T-cell (primary cell): ENCODE data around the gene CEP41. TPM values are rescaled to one million over a fixed set of nuclear protein-coding genes. Genes with fewer than 3 reads are reported as not detected.

Experiments
- ATAC-seq, 4 experiments: fragments of 200-7000 bp in 3 of 4; fragments of 150-1000 bp in 1 of 4; cut with Tn5 transposase; replicated peaks in 1 of 4; 1 replicate in 3 of 4; 2 replicates in 1 of 4; pipeline ENCODE4 v1.10.0; 2021; ENCODE audit warnings: moderate library complexity in 3 of 4, mild to moderate bottlenecking in 2 of 4, moderate number of reproducible peaks in 1 of 4
- CTCF ChIA-PET, 2 donors: fragments of 300-600 bp; sonication (Branson Sonifier 250); formaldehyde crosslinking; loops; one replicate each; lab custom pipeline; 2022; ENCODE audit warnings: antibody characterized with exemption in 2 of 2; lab: Charles Lee
- POLR2A ChIA-PET, 2 donors: fragments of 300-600 bp; sonication (Branson Sonifier 250); formaldehyde crosslinking; loops; one replicate each; lab custom pipeline; 2022; ENCODE audit warnings: antibody characterized with exemption in 2 of 2; lab: Charles Lee
- DNase-seq, 35 experiments: peaks; one replicate each; pipeline versions ENCODE4 v3.0.0 to v3.0.0-alpha.2; 2013 to 2023
- H3K27ac ChIP-seq: one replicate; pipeline ENCODE4 v1.5.1; 2013; ENCODE audit warnings: low read length
- H3K27me3 ChIP-seq, 2 experiments: replicated peaks in 1 of 2; 1 replicate in 1 of 2; 2 replicates in 1 of 2; pipeline versions ENCODE4 v1.6.1 to v1.7.0; 2013; ENCODE audit warnings: low read length in 1 of 2, mixed read lengths in 1 of 2; ENCODE audit not compliant: control insufficient read depth in 2 of 2, insufficient read depth in 2 of 2; ENCODE audit errors: extremely low read depth in 1 of 2
- H3K36me3 ChIP-seq, 2 donors: 1 replicate in 1 of 2; 2 replicates in 1 of 2; pipeline versions ENCODE4 v1.6.1 to v1.7.0; 2013; ENCODE audit warnings: low read length in 1 of 2; ENCODE audit not compliant: control insufficient read depth in 2 of 2, insufficient read depth in 1 of 2; ENCODE audit errors: extremely low read depth in 1 of 2
- H3K4me1 ChIP-seq, 2 experiments: 1 replicate in 1 of 2; 2 replicates in 1 of 2; pipeline versions ENCODE4 v1.6.1 to v1.7.0; 2013; ENCODE audit warnings: low read length in 2 of 2, mixed read lengths in 1 of 2; ENCODE audit not compliant: insufficient read depth in 2 of 2, control insufficient read depth in 1 of 2; ENCODE audit errors: extremely low read depth in 1 of 2
- H3K4me3 ChIP-seq, 2 donors: 1 replicate in 1 of 2; 2 replicates in 1 of 2; pipeline versions ENCODE4 v1.5.1 to v1.7.0; 2013; ENCODE audit warnings: mild to moderate bottlenecking in 2 of 2, low read length in 1 of 2, moderate library complexity in 1 of 2; ENCODE audit not compliant: control insufficient read depth in 1 of 2; ENCODE audit errors: extremely low read depth in 1 of 2
- H3K9me3 ChIP-seq: 2 replicates; pipeline ENCODE4 v1.7.0; 2013
- H3K27ac Mint-ChIP-seq, 2 donors: one replicate each; pipeline ENCODE4 v1.8.0; 2020 to 2021; ENCODE audit warnings: mild to moderate bottlenecking in 2 of 2, mixed read lengths in 2 of 2
- H3K27me3 Mint-ChIP-seq, 2 donors: one replicate each; pipeline ENCODE4 v1.8.0; 2021 to 2022; ENCODE audit warnings: mixed read lengths in 2 of 2
- H3K36me3 Mint-ChIP-seq: one replicate; pipeline ENCODE4 v1.8.0; 2021; ENCODE audit warnings: mixed read lengths
- H3K4me1 Mint-ChIP-seq, 3 donors: one replicate each; pipeline ENCODE4 v1.8.0; 2020 to 2022; ENCODE audit warnings: mixed read lengths in 3 of 3, mild to moderate bottlenecking in 1 of 3
- H3K4me3 Mint-ChIP-seq, 3 donors: one replicate each; pipeline ENCODE4 v1.8.0; 2020 to 2022; ENCODE audit warnings: mild to moderate bottlenecking in 3 of 3, mixed read lengths in 3 of 3, moderate library complexity in 3 of 3
- H3K9me3 Mint-ChIP-seq, 3 donors: one replicate each; pipeline ENCODE4 v1.8.0; 2020 to 2022; ENCODE audit warnings: mixed read lengths in 3 of 3
- WGBS: methylation state at CpG from one replicate; pipeline ENCODE4 v1.1.5; 2013; ENCODE audit warnings: missing lambda C conversion rate; ENCODE audit not compliant: insufficient coverage; 5-methylcytosine and 5-hydroxymethylcytosine counted together
- total RNA-seq, 35 experiments: library from RNA in 6 of 35; stranded (reverse) in 6 of 35; fragments of 120-200 nt in 1 of 35; gene quantifications; one replicate each; pipeline versions ENCODE4 v1.2.1 to v1.2.4 and lab custom pipeline; 2013 to 2026

Gene CEP41
- total RNA-seq, 5 donors from 2014 or later (not counting 1 experiment from before 2014, with no cell fraction given), result 6.3 to 13.6 (median 9.2) TPM

DNA sequence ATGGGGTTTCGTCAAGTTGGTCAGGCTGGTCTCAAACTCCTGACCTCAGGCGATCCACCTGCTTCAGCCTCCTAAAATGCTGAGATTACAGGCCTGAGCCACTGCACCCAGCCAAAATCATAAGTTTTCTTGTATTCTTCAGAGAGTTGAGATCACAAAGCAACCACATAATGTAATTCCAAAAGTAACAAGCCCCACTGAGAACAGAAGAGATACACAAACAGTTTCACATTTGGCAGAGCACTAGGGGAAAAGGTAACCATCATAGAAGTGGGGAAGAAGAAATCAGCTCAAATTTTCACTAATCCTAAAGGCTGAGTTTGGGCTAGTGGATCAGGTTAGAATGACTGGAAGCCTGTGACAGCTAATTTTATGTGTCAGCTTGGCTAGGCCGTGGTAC is 5.4 kb upstream of the CEP41 start:
- Histone ChIP-seq H3K4me1 (peaks cover 5 to 6% of the 10 kb centered on the region in 2 experiments), H3K4me3 (no peak overlapping the region), H3K27me3 (no peaks in the 10 kb centered on the region), H3K27ac (no peak overlapping the region), H3K9me3 (peaks cover 2% of the 10 kb centered on the region), H3K36me3 (no peaks in the 10 kb centered on the region)
- ATAC-seq (no peak), DNase-seq (no peak)
- Mint-ChIP-seq H3K36me3 (peaks cover 7% of the 10 kb centered on the region), H3K27me3 (peaks cover 0 to 8% of the 10 kb centered on the region in 2 donors), H3K9me3 (peaks cover 7 to 13% (median 9%) of the 10 kb centered on the region in 3 donors), H3K4me1 (peaks cover 10 to 18% (median 11%) of the 10 kb centered on the region in 3 donors), H3K27ac (no peak overlapping the region), H3K4me3 (no peak overlapping the region)
- CTCF ChIA-PET, result interaction anchor here in 1 of 2 donors (0.5 kb wide), 1 partner anchor 1100 kb away, joined by 4 read pairs; no protein-coding TSS in a partner anchor
- POLR2A ChIA-PET, result no interaction called here
- WGBS, result 38% methylated on average over 1 of the region's 3 CpGs

DNA sequence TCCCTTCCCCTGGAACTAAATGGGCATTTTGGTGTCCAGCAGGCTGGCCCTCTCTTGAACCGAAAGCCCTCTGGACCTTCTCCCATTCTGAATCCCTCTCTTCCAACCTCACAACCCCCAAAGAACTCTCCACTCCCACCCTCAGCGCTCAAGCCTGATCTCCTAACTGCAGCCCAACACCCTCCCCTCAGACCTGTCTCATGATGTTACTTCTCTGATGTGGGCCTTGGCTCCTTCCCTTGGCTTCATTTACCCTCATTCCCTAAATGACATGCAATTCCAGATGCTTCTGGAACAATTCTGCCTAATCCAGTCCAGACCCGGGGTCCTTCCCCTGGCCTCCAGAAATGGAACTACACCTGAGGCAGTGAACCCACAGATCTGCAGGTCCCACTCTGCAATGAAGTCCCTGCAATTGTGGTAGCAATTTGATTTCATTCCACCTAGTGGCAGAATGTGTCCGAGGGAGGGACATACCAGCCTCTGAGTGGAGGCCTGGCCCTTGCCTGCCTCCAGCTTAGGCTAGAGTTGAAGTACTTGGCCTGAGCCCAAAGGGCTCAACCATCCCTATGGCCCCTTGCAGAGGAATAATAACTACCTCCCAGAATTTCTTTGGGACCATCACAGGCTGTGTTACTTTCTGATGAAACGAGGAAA is 4.1 kb upstream of the CEP41 start:
- H3K4me1 Mint-ChIP-seq, result peaks cover 20 to 27% (median 24%) of the 10 kb centered on the region in 3 donors
- peaks cover 7 to 13% (median 9%) of the 10 kb centered on the region in 3 donors for H3K9me3 Mint-ChIP-seq
- no peaks in the 10 kb centered on the region for H3K27me3 ChIP-seq
- no peak overlapping the region for H3K27ac ChIP-seq
- H3K36me3 ChIP-seq, result no peaks in the 10 kb centered on the region
- peaks cover 10 to 15% of the 10 kb centered on the region in 2 experiments for H3K4me1 ChIP-seq
- 87% methylated on average over 4 of the region's 5 CpGs for WGBS
- H3K27ac Mint-ChIP-seq, result no peak overlapping the region
- DNase-seq, result no peak
- no peak overlapping the region for H3K4me3 ChIP-seq
- ChIA-PET CTCF (no interaction called here), POLR2A (no interaction called here)
- H3K4me3 Mint-ChIP-seq, result no peak overlapping the region
- H3K9me3 ChIP-seq, result peaks cover 2% of the 10 kb centered on the region
- ATAC-seq, result no peak
- peaks cover 7% of the 10 kb centered on the region for H3K36me3 Mint-ChIP-seq
- peaks cover 0 to 8% of the 10 kb centered on the region in 2 donors for H3K27me3 Mint-ChIP-seq

DNA sequence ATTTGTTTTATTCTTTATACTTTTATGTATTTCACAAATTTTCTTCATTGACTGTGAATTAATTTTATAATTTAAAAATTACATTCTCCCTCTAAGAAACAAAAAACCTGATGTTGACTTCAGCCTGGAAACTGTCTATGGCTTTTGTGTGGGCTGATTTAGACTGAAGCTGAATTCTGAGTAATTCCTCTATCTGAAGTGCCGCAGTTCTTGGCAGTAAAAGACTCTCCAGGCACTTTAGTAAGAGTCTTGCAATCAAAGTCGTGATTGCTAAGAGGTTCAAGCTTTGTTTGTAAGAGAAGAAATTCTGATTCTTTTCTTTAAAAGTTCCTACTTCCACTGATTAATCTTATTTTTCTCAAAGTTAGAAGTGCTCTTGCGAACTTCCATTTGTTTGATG is 3.4 kb upstream of the CEP41 start:
- H3K27ac ChIP-seq, result no peak overlapping the region
- Mint-ChIP-seq H3K4me1 (peaks cover 25 to 33% (median 31%) of the 10 kb centered on the region in 3 donors), H3K4me3 (no peak overlapping the region), H3K36me3 (peaks cover 7% of the 10 kb centered on the region), H3K27me3 (peaks cover 0 to 8% of the 10 kb centered on the region in 2 donors), H3K9me3 (peaks cover 7 to 13% (median 9%) of the 10 kb centered on the region in 3 donors), H3K27ac (no peak overlapping the region)
- H3K9me3 ChIP-seq, result peaks cover 2% of the 10 kb centered on the region
- ChIA-PET POLR2A (no interaction called here), CTCF (no interaction called here)
- WGBS, result no CpG with 5 or more reads among the region's 3 CpGs
- no peaks in the 10 kb centered on the region for H3K27me3 ChIP-seq
- ATAC-seq, result no peak
- DNase-seq, result no peak
- no peak overlapping the region for H3K4me3 ChIP-seq
- no peaks in the 10 kb centered on the region for H3K36me3 ChIP-seq
- peaks cover 10 to 16% of the 10 kb centered on the region in 2 experiments for H3K4me1 ChIP-seq

GRCh38 chr7:130442601-130443000 is 1.8 kb upstream of the CEP41 start:
- Mint-ChIP-seq H3K27me3 (peaks cover 0 to 5% of the 10 kb centered on the region in 2 donors), H3K27ac (no peak overlapping the region), H3K4me1 (peaks cover 32 to 37% (median 33%) of the 10 kb centered on the region in 3 donors), H3K36me3 (peaks cover 3% of the 10 kb centered on the region), H3K4me3 (no peak overlapping the region), H3K9me3 (peaks cover 0 to 3% (median 2%) of the 10 kb centered on the region in 3 donors)
- Histone ChIP-seq H3K27ac (no peak overlapping the region), H3K4me1 (peaks cover 10 to 16% of the 10 kb centered on the region in 2 experiments), H3K36me3 (no peaks in the 10 kb centered on the region), H3K4me3 (no peak overlapping the region), H3K9me3 (no peaks in the 10 kb centered on the region), H3K27me3 (no peaks in the 10 kb centered on the region)
- ChIA-PET CTCF (no interaction called here), POLR2A (interaction anchor here in 1 of 2 donors (0.6 kb wide), 1 partner anchor 818 kb away, joined by 3 read pairs; no protein-coding TSS in a partner anchor)
- DNase-seq, result no peak
- WGBS, result 100% methylated on average over 1 of the region's 7 CpGs
- no peak for ATAC-seq

DNA sequence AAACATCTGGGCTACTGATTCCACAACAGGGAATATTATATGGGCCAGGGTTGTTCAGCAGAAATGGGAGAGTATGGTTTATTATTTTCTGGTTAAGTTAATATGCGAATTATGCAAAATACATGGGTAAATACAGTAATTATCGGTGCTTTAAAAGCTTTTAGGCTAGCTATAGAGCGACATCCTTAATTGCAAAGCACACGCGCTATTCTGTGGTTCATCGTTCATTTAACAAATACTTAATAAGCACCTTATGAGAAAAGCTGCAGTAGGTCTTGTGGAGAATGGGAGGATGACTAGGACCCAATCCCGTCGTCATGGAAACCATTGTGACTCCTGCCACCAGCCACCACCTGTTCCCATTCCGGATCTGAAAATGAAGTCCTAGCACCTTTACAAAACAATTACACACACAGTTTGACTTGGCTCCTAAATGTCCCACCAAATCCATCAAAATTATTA is 623 bp upstream of the CEP41 start:
- H3K36me3 Mint-ChIP-seq, result no peaks in the 10 kb centered on the region
- H3K27me3 ChIP-seq, result no peaks in the 10 kb centered on the region
- no peaks in the 10 kb centered on the region for H3K36me3 ChIP-seq
- WGBS, result 60% methylated on average over 1 of the region's 9 CpGs
- H3K4me1 Mint-ChIP-seq, result peaks cover 38 to 45% (median 40%) of the 10 kb centered on the region in 3 donors
- H3K27ac ChIP-seq, result no peak overlapping the region
- H3K4me3 ChIP-seq, result peak overlapping the region in 1 of 2 donors; percentile 81
- H3K27ac Mint-ChIP-seq, result peak overlapping the region; percentile 19 to 64
- CTCF ChIA-PET, result interaction anchor here (0.6 to 0.9 kb wide), 2 partner anchors 29 to 371 kb away, joined by 3 to 7 read pairs; no protein-coding TSS in a partner anchor
- no peaks in the 10 kb centered on the region for H3K9me3 ChIP-seq
- H3K4me3 Mint-ChIP-seq, result peak overlapping the region; percentile 96 to 98 (median 98)
- POLR2A ChIA-PET, result no interaction called here
- H3K27me3 Mint-ChIP-seq, result peaks cover 0 to 2% of the 10 kb centered on the region in 2 donors
- peaks cover 15 to 19% of the 10 kb centered on the region in 2 experiments for H3K4me1 ChIP-seq
- ATAC-seq (no peak), DNase-seq (no peak)
- H3K9me3 Mint-ChIP-seq, result no peaks in the 10 kb centered on the region

DNA sequence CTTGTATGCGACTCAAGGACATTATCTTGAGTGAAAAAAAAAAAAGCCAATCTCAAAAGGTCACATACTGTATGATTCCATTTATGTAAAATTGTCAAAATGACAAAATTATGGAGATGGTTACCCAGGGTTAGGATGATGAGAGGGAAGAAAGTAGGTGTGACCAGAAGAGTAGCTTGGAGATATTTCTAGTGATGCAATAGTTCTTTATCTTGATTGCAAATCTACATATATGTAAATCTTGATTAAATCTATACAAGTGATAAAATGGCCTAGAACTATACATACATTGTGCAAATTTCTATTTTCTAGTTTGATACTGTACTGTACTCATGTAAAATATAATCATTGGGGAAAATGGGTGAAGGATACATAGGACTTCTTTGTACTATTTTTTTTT is 4.6 kb downstream of the CEP41 start:
- peaks cover 21 to 43% of the 10 kb centered on the region in 2 experiments for H3K4me1 ChIP-seq
- no peak overlapping the region for H3K27ac ChIP-seq
- ATAC-seq, result no peak
- DNase-seq, result no peak
- no peak overlapping the region for H3K4me3 ChIP-seq
- H3K9me3 Mint-ChIP-seq, result no peaks in the 10 kb centered on the region
- H3K36me3 Mint-ChIP-seq, result no peaks in the 10 kb centered on the region
- H3K27me3 ChIP-seq, result no peaks in the 10 kb centered on the region
- H3K36me3 ChIP-seq, result no peaks in the 10 kb centered on the region
- H3K9me3 ChIP-seq, result no peaks in the 10 kb centered on the region
- ChIA-PET CTCF (no interaction called here), POLR2A (interaction anchor here in 1 of 2 donors (0.7 kb wide), 1 partner anchor 41 kb away, joined by 4 read pairs; no protein-coding TSS in a partner anchor)
- no peaks in the 10 kb centered on the region for H3K27me3 Mint-ChIP-seq
- peaks cover 35 to 44% (median 35%) of the 10 kb centered on the region in 3 donors for H3K4me1 Mint-ChIP-seq
- peak overlapping the region in 1 of 3 donors; percentile 38 for H3K4me3 Mint-ChIP-seq
- WGBS, result no CpG with 5 or more reads among the region's 1 CpG
- H3K27ac Mint-ChIP-seq, result peak overlapping the region in 1 of 2 donors; percentile 84
